SK-N-SH (cell line): ENCODE measurements around the gene PFN1. TPM values are rescaled to one million over a fixed set of nuclear protein-coding genes. Genes with fewer than 3 reads are reported as not detected.

Experiments used
- CTCF ChIA-PET: fragments of 300-600, 350-600 bp; formaldehyde crosslinking; extraction: SDS; loops from one replicate; lab custom pipeline; 2021; lab: Yijun Ruan, JAX
- POLR2A ChIA-PET: fragments of 350-600 bp; sonication (Branson Sonifier 250); formaldehyde crosslinking; extraction: SDS; loops from one replicate; lab custom pipeline; 2020; ENCODE audit warnings: antibody characterized with exemption, inconsistent platforms; lab: Yijun Ruan, JAX
- DNase-seq: peaks from one replicate; pipeline ENCODE4 v3.0.0; 2012
- H2AFZ ChIP-seq: fragments of 200-600 bp; sonication (generic); 2 replicates; pipeline ENCODE4 v1.8.1; 2016; ENCODE audit warnings: antibody characterized with exemption, mild to moderate bottlenecking, low read depth
- H3F3A ChIP-seq: fragments of 200-600 bp; sonication (generic); replicated peaks from 2 replicates; pipeline ENCODE3; 2016; ENCODE audit warnings: antibody characterized with exemption, mild to moderate bottlenecking; ENCODE audit not compliant: insufficient read depth
- H3K27ac ChIP-seq, 2 experiments: fragments of 200-500 bp in 1 of 2; fragments of 200-600 bp in 1 of 2; sonication (Bioruptor generic) in 1 of 2; sonication (generic), shearing (Covaris generic) in 1 of 2; 2 replicates each; pipeline versions ENCODE4 v1.5.1 to v1.6.1; 2014 to 2016; ENCODE audit warnings: low read depth in 2 of 2, inconsistent platforms in 1 of 2, low read length in 1 of 2, mild to moderate bottlenecking in 1 of 2, mixed read lengths in 1 of 2
- H3K27me3 ChIP-seq: fragments of 200-600 bp; sonication (generic), shearing (Covaris generic); 2 replicates; pipeline ENCODE4 v1.6.1; 2016; ENCODE audit warnings: mixed run types; ENCODE audit not compliant: insufficient read depth
- H3K36me3 ChIP-seq, 2 experiments: fragments of 200-500 bp in 1 of 2; fragments of 200-600 bp in 1 of 2; sonication (Bioruptor generic) in 1 of 2; sonication (generic) in 1 of 2; replicated peaks in 1 of 2; 2 replicates each; pipeline versions ENCODE3 to v1.5.1; 2014 to 2016; ENCODE audit warnings: low read length in 1 of 2, mild to moderate bottlenecking in 1 of 2; ENCODE audit not compliant: insufficient read depth in 2 of 2, control insufficient read depth in 1 of 2
- H3K4me1 ChIP-seq, 2 experiments: fragments of 200-500 bp in 1 of 2; fragments of 200-600 bp in 1 of 2; sonication (Bioruptor generic) in 1 of 2; sonication (generic), shearing (Covaris generic) in 1 of 2; 2 replicates each; pipeline versions ENCODE4 v1.5.1 to v1.6.1; 2014 to 2016; ENCODE audit warnings: low read depth in 1 of 2, low read length in 1 of 2, mixed run types in 1 of 2; ENCODE audit not compliant: insufficient read depth in 2 of 2, control insufficient read depth in 1 of 2
- H3K4me2 ChIP-seq: fragments of 200-600 bp; sonication (generic), shearing (Covaris generic); 2 replicates; pipeline ENCODE4 v1.6.1; 2017; ENCODE audit warnings: mixed run types
- H3K4me3 ChIP-seq, 2 experiments: fragments of 200-500 bp in 1 of 2; fragments of 200-600 bp in 1 of 2; sonication (Bioruptor generic) in 1 of 2; sonication (generic), shearing (Covaris generic) in 1 of 2; 2 replicates each; pipeline versions ENCODE4 v1.5.1 to v1.8.1; 2014 to 2016; ENCODE audit warnings: low read depth in 2 of 2, inconsistent platforms in 1 of 2, low read length in 1 of 2, mild to moderate bottlenecking in 1 of 2, mixed read lengths in 1 of 2, moderate library complexity in 1 of 2
- H3K79me2 ChIP-seq: fragments of 200-600 bp; sonication (generic); 2 replicates; pipeline ENCODE4 v1.8.1; 2017; ENCODE audit warnings: mild to moderate bottlenecking; ENCODE audit not compliant: insufficient read depth
- H3K9ac ChIP-seq: fragments of 200-600 bp; sonication (generic); 2 replicates; pipeline ENCODE4 v1.6.1; 2017; ENCODE audit warnings: mixed run types
- H3K9me2 ChIP-seq: fragments of 200-600 bp; sonication (generic); 2 replicates; pipeline ENCODE4 v1.6.1; 2017; ENCODE audit warnings: mixed run types
- H3K9me3 ChIP-seq: fragments of 200-600 bp; sonication (generic); 2 replicates; pipeline ENCODE4 v1.6.1; 2017; ENCODE audit warnings: mixed run types, mild to moderate bottlenecking, moderate library complexity
- H4K20me1 ChIP-seq: fragments of 200-600 bp; sonication (generic); 2 replicates; pipeline ENCODE4 v1.6.1; 2017; ENCODE audit warnings: mild to moderate bottlenecking, mixed run types; ENCODE audit not compliant: insufficient read depth
- CHD2 ChIP-seq: fragments of 150-350 bp; IDR thresholded peaks from 2 replicates; pipeline ENCODE4 v1.6.1; 2018; ENCODE audit warnings: low read length; ENCODE audit not compliant: partially characterized antibody
- ELF1 ChIP-seq: IDR thresholded peaks from 2 replicates; pipeline ENCODE4 v1.4.0; 2012
- EP300 ChIP-seq, 2 experiments: IDR thresholded peaks; 2 replicates each; pipeline versions ENCODE4 v1.4.0 to v1.6.1; 2012; ENCODE audit warnings: borderline replicate concordance in 1 of 2, low read depth in 1 of 2, low read length in 1 of 2
- GATA2 ChIP-seq: sonication (generic); formaldehyde crosslinking; IDR thresholded peaks from 2 replicates; pipeline ENCODE4 v1.5.0; 2020; ENCODE audit warnings: mild to moderate bottlenecking, missing genetic modification reagents
- JUND ChIP-seq: IDR thresholded peaks from 2 replicates; pipeline ENCODE4 v1.4.0; 2012
- MXI1 ChIP-seq: IDR thresholded peaks from 2 replicates; pipeline ENCODE4 v1.6.1; 2012; ENCODE audit warnings: mild to moderate bottlenecking, low read depth, low read length, improper control_type of control experiment
- NFIC ChIP-seq: IDR thresholded peaks from 2 replicates; pipeline ENCODE4 v1.4.0; 2012; ENCODE audit warnings: borderline replicate concordance
- NRF1 ChIP-seq: IDR thresholded peaks from 2 replicates; pipeline ENCODE4 v1.6.1; 2012; ENCODE audit warnings: low read depth, mild to moderate bottlenecking, low read length
- POLR2AphosphoS5 ChIP-seq: IDR thresholded peaks from 2 replicates; pipeline ENCODE4 v1.6.1; 2012; ENCODE audit warnings: low read depth, low read length
- RAD21 ChIP-seq: IDR thresholded peaks from 2 replicates; pipeline ENCODE4 v1.6.1; 2012; ENCODE audit warnings: mild to moderate bottlenecking, low read length
- RCOR1 ChIP-seq: fragments of 150-350 bp; IDR thresholded peaks from 2 replicates; pipeline ENCODE4 v1.6.1; 2017; ENCODE audit warnings: antibody characterized with exemption, low read length
- SIN3A ChIP-seq: IDR thresholded peaks from 2 replicates; pipeline ENCODE4 v1.6.1; 2012; ENCODE audit warnings: low read depth, mild to moderate bottlenecking, low read length, moderate library complexity, borderline replicate concordance
- SMC3 ChIP-seq: IDR thresholded peaks from 2 replicates; pipeline ENCODE4 v1.6.1; 2012; ENCODE audit warnings: low read depth, low read length, improper control_type of control experiment
- TCF12 ChIP-seq: IDR thresholded peaks from 2 replicates; pipeline ENCODE4 v1.4.0; 2012
- TEAD4 ChIP-seq: IDR thresholded peaks from 2 replicates; pipeline ENCODE4 v1.4.0; 2012; ENCODE audit warnings: mild to moderate bottlenecking, borderline replicate concordance; ENCODE audit not compliant: insufficient read depth
- YY1 ChIP-seq: IDR thresholded peaks from 2 replicates; pipeline ENCODE4 v1.4.0; 2012; ENCODE audit warnings: low read depth, mild to moderate bottlenecking
- WGBS: methylation state at CpG from one replicate; pipeline ENCODE4 v1.1.6; 2017; ENCODE audit warnings: low lambda C conversion rate; 5-methylcytosine and 5-hydroxymethylcytosine counted together
- polyA plus RNA-seq, 3 experiments: library from polyadenylated mRNA; depleted of rRNA; stranded (reverse); fragments of >200 nt; gene quantifications; 2 replicates each; pipeline ENCODE4 v1.2.3, GENCODE V29; 2012
- TF ChIP-seq, protein P1 (sequence below): IDR thresholded peaks from 2 replicates; pipeline ENCODE4 v1.4.0; 2012; ENCODE audit warnings: low read depth
- TF ChIP-seq, protein P2 (sequence below): IDR thresholded peaks from 2 replicates; pipeline ENCODE4; 2012
- TF ChIP-seq, protein P3 (sequence below): fragments of 150-350 bp; IDR thresholded peaks from 2 replicates; pipeline ENCODE4 v1.6.1; 2017; ENCODE audit warnings: antibody characterized with exemption, low read length, low read depth, borderline replicate concordance
- TF ChIP-seq, protein P4 (sequence below): IDR thresholded peaks from 2 replicates; pipeline ENCODE4 v1.4.0; 2012; ENCODE audit warnings: low read depth, borderline replicate concordance
- TF ChIP-seq, protein P5 (sequence below): IDR thresholded peaks from 2 replicates; pipeline ENCODE4 v1.4.0; 2012; ENCODE audit warnings: low read depth, borderline replicate concordance
- TF ChIP-seq, protein P6 (sequence below): IDR thresholded peaks from 2 replicates; pipeline ENCODE4 v1.6.1; 2012; ENCODE audit warnings: mild to moderate bottlenecking, low read depth, low read length, moderate library complexity

Gene PFN1
- polyA plus RNA-seq, 1 of the 3 experiments (the other 2 are of a cell fraction) = 2,484 TPM

DNA sequence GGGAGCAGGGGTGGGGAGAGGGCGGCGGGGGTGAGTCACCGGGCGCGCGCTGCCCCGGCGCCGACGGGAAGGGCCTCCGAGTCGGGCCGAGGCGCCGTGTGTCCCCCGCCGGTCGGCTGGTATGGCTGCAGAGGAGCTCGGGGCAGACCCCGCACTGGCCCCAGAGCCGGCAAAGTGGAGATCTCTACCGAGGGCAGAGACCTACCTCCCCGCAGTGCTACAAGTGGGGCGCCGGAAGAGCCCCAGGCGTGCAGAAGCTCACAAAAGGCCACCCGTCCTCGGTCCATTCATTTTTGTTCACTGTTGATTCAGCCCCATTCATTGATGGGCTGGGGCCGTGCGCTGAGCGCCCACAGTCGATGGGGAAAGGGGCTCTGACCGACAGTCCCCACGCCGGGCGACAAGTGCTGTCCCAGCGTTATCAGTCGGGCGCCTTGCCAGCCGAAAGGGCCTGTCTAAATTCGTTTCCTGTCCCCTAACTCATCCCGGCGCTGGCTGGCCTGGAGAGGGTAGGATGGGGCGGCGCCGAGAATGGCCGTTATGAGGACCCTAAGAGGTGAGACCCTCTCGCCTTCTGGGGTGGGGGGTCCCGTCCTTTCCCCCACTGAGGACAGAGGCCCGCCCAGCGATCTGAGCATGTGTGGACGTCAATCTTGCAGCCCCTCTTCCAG, 1.9 kb upstream of the PFN1 start (continued):
- TF ChIP-seq, protein P1, sequence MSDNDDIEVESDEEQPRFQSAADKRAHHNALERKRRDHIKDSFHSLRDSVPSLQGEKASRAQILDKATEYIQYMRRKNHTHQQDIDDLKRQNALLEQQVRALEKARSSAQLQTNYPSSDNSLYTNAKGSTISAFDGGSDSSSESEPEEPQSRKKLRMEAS = no peak
- TF ChIP-seq, protein P2, sequence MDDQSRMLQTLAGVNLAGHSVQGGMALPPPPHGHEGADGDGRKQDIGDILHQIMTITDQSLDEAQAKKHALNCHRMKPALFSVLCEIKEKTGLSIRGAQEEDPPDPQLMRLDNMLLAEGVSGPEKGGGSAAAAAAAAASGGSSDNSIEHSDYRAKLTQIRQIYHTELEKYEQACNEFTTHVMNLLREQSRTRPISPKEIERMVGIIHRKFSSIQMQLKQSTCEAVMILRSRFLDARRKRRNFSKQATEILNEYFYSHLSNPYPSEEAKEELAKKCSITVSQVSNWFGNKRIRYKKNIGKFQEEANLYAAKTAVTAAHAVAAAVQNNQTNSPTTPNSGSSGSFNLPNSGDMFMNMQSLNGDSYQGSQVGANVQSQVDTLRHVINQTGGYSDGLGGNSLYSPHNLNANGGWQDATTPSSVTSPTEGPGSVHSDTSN = peak; percentile 47; the same call in 1 of the 2 replicates
- no peak for TF ChIP-seq JUND
- TF ChIP-seq, protein P3, sequence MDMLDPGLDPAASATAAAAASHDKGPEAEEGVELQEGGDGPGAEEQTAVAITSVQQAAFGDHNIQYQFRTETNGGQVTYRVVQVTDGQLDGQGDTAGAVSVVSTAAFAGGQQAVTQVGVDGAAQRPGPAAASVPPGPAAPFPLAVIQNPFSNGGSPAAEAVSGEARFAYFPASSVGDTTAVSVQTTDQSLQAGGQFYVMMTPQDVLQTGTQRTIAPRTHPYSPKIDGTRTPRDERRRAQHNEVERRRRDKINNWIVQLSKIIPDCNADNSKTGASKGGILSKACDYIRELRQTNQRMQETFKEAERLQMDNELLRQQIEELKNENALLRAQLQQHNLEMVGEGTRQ = no peak
- peak; percentile 42 for TF ChIP-seq POLR2AphosphoS5
- no peak for TF ChIP-seq RCOR1
- TF ChIP-seq, protein P4, sequence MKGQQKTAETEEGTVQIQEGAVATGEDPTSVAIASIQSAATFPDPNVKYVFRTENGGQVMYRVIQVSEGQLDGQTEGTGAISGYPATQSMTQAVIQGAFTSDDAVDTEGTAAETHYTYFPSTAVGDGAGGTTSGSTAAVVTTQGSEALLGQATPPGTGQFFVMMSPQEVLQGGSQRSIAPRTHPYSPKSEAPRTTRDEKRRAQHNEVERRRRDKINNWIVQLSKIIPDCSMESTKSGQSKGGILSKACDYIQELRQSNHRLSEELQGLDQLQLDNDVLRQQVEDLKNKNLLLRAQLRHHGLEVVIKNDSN = no peak
- 0 out of 2 replicates have a peak, but pooled peaks have one; percentile 5 for TF ChIP-seq YY1
- TF ChIP-seq GATA2 = peak; percentile 69
- no peak for TF ChIP-seq SMC3
- TF ChIP-seq ELF1 = no peak
- TF ChIP-seq TCF12 = no peak
- no peak for TF ChIP-seq CHD2
- TF ChIP-seq SIN3A = peak; percentile 7; the same call in 1 of the 2 replicates
- no peak; the same call in none of the 2 replicates for TF ChIP-seq NFIC
- TF ChIP-seq EP300 (IDR thresholded peaks at IDR 0.05; ENCODE audit: borderline replicate concordance in 1 of 2, low read depth in 1 of 2, low read length in 1 of 2) = 0 out of 4 replicates have a peak, but pooled peaks of 1 of the 2 experiments have one; percentile 4

DNA sequence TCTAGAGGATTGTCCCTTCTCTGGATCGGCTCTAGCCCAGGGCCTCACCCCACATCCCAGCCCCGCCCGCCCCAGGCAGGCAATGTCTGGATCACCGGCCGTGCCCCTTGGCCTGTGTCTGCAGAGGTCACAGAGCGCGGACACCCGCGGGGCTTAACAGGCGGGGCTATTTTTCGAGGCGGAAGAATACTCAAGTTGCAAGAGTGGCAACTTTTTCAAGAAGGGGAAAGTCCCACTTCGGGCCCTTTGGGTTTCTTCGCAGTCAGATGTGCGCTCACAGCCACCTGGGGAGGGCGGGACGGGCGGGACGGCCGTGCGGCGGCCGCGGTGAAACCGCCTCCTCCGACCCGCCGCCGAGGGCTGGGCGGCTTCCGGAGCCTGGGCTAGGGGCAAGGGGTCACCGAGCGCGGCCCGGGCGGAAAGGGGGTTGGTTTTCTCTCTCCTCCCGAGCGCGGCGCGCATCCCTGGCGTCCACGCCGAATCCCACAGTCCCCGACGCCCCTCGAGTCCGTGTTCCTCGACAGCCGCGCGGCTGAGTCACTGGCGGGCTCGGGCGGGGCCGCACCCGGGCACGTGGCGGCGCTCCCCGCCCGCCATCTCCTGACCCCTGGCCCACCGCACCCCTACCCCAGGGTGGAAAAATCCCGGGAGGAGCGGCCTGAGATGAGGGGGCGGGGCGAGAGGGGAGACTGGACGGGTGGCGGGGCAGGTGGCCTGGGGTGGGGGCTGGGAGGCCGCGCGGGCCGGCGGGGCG, 1.2 kb upstream of the PFN1 start:
- H3K79me2 ChIP-seq = peaks cover 65% of the 10 kb centered on the region
- peak overlapping the region; percentile 98 for H3K4me2 ChIP-seq
- peak; percentile 64 for DNase-seq
- peaks cover 30% of the 10 kb centered on the region for H4K20me1 ChIP-seq
- H2AFZ ChIP-seq = no peak overlapping the region
- peaks cover 56% of the 10 kb centered on the region for H3F3A ChIP-seq
- peak overlapping the region; percentile 97 to 100 for H3K27ac ChIP-seq
- H3K9ac ChIP-seq = peak overlapping the region; percentile 99
- peak overlapping the region; percentile 79 to 99 for H3K4me3 ChIP-seq
- no peaks in the 10 kb centered on the region for H3K27me3 ChIP-seq
- H3K9me2 ChIP-seq = no peaks in the 10 kb centered on the region
- H3K9me3 ChIP-seq = no peaks in the 10 kb centered on the region
- WGBS = 1% methylated on average over 27 of the region's 75 CpGs
- ChIA-PET CTCF (interaction anchor here (0.9 to 2.7 kb wide), 3 partner anchors 9 to 48 kb away, joined by 3 to 13 read pairs (median 3); partner anchors contain the start of genes INCA1, KIF1C, RNF167 and SLC25A11), POLR2A (interaction anchor here (1.3 to 6.7 kb wide), 4 partner anchors 9 to 48 kb away, joined by 5 to 56 read pairs (median 24); partner anchors contain the start of genes INCA1, KIF1C, RNF167 and SLC25A11)
- peaks cover 21 to 25% of the 10 kb centered on the region in 2 experiments for H3K36me3 ChIP-seq
- H3K4me1 ChIP-seq = peaks cover 40 to 44% of the 10 kb centered on the region in 2 experiments
- TF ChIP-seq NRF1 (no peak), SMC3 (no peak), RAD21 (no peak), MXI1 (peak; percentile 60; the same call in 1 of the 2 replicates), TEAD4 (peak; percentile 9; the same call in 1 of the 2 replicates)
- TF ChIP-seq, protein P5, sequence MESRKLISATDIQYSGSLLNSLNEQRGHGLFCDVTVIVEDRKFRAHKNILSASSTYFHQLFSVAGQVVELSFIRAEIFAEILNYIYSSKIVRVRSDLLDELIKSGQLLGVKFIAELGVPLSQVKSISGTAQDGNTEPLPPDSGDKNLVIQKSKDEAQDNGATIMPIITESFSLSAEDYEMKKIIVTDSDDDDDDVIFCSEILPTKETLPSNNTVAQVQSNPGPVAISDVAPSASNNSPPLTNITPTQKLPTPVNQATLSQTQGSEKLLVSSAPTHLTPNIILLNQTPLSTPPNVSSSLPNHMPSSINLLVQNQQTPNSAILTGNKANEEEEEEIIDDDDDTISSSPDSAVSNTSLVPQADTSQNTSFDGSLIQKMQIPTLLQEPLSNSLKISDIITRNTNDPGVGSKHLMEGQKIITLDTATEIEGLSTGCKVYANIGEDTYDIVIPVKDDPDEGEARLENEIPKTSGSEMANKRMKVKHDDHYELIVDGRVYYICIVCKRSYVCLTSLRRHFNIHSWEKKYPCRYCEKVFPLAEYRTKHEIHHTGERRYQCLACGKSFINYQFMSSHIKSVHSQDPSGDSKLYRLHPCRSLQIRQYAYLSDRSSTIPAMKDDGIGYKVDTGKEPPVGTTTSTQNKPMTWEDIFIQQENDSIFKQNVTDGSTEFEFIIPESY = no peak
- TF ChIP-seq, protein P6, sequence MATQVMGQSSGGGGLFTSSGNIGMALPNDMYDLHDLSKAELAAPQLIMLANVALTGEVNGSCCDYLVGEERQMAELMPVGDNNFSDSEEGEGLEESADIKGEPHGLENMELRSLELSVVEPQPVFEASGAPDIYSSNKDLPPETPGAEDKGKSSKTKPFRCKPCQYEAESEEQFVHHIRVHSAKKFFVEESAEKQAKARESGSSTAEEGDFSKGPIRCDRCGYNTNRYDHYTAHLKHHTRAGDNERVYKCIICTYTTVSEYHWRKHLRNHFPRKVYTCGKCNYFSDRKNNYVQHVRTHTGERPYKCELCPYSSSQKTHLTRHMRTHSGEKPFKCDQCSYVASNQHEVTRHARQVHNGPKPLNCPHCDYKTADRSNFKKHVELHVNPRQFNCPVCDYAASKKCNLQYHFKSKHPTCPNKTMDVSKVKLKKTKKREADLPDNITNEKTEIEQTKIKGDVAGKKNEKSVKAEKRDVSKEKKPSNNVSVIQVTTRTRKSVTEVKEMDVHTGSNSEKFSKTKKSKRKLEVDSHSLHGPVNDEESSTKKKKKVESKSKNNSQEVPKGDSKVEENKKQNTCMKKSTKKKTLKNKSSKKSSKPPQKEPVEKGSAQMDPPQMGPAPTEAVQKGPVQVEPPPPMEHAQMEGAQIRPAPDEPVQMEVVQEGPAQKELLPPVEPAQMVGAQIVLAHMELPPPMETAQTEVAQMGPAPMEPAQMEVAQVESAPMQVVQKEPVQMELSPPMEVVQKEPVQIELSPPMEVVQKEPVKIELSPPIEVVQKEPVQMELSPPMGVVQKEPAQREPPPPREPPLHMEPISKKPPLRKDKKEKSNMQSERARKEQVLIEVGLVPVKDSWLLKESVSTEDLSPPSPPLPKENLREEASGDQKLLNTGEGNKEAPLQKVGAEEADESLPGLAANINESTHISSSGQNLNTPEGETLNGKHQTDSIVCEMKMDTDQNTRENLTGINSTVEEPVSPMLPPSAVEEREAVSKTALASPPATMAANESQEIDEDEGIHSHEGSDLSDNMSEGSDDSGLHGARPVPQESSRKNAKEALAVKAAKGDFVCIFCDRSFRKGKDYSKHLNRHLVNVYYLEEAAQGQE = no peak
